Panc1 (cell line): ENCODE measurements around the gene PRKCZ. TPM values are rescaled to one million over a fixed set of nuclear protein-coding genes. Genes with fewer than 3 reads are reported as not detected.

ENCODE experiments used
- ATAC-seq: fragments of 200-7000 bp; cut with Tn5 transposase; 2 replicates; pipeline ENCODE4 v1.9.1; 2020; ENCODE audit warnings: mild to moderate bottlenecking, moderate library complexity
- BruUV-seq: library from RNA; stranded (reverse); fragments of 400-500 nt; replicated peaks from 2 replicates; lab custom pipeline; 2021; lab: Mats Ljungman, UMichigan
- CTCF ChIA-PET: fragments of 300-600 bp; sonication (Branson Sonifier 250); formaldehyde crosslinking; loops from one replicate; lab custom pipeline; 2022; ENCODE audit warnings: antibody characterized with exemption; lab: Charles Lee
- POLR2A ChIA-PET: fragments of 300-600 bp; sonication (Branson Sonifier 250); formaldehyde crosslinking; loops from one replicate; lab custom pipeline; 2022; ENCODE audit warnings: antibody characterized with exemption; lab: Charles Lee
- DNase-seq: peaks from one replicate; pipeline ENCODE4 v3.0.0-alpha.2; 2010; ENCODE audit warnings: low read depth, low spot score
- H3K27ac ChIP-seq: 2 replicates; pipeline ENCODE4 v1.5.1; 2011; ENCODE audit warnings: mild to moderate bottlenecking, low read length, inconsistent platforms
- H3K27me3 ChIP-seq: fragments of 200-500 bp; sonication (Bioruptor generic); 2 replicates; pipeline ENCODE4 v1.6.0; 2014; ENCODE audit warnings: low read length, inconsistent platforms; ENCODE audit not compliant: control insufficient read depth, insufficient read depth
- H3K36me3 ChIP-seq: fragments of 200-500 bp; sonication (Bioruptor generic); 2 replicates; pipeline ENCODE4 v1.5.1; 2014; ENCODE audit warnings: inconsistent platforms, mild to moderate bottlenecking, low read length, moderate library complexity; ENCODE audit not compliant: control insufficient read depth, insufficient read depth
- H3K4me1 ChIP-seq: 2 replicates; pipeline ENCODE4 v1.5.1; 2011; ENCODE audit warnings: inconsistent platforms, mild to moderate bottlenecking, low read length, moderate library complexity; ENCODE audit not compliant: control insufficient read depth, insufficient read depth
- H3K4me3 ChIP-seq, 2 experiments: 2 replicates each; pipeline ENCODE4 v1.5.1; 2011 to 2012; ENCODE audit warnings: low read depth in 2 of 2, low read length in 2 of 2, mild to moderate bottlenecking in 2 of 2, inconsistent platforms in 1 of 2, moderate library complexity in 1 of 2
- H3K9me3 ChIP-seq: fragments of 200-500 bp; sonication (Bioruptor generic); 2 replicates; pipeline ENCODE4 v1.5.1; 2014; ENCODE audit warnings: low read depth, mild to moderate bottlenecking, inconsistent platforms, low read length, moderate library complexity; ENCODE audit not compliant: control insufficient read depth, insufficient read depth
- CTCF ChIP-seq: fragments of 450-650 bp; IDR thresholded peaks from 2 replicates; pipeline ENCODE4 v1.5.1; 2017; ENCODE audit warnings: mild to moderate bottlenecking
- REST ChIP-seq, 2 experiments: IDR thresholded peaks; 2 replicates each; pipeline ENCODE4 v1.6.1; 2011 to 2012; ENCODE audit warnings: low read depth in 2 of 2, control low read depth in 1 of 2, low read length in 1 of 2, mild to moderate bottlenecking in 1 of 2, moderate library complexity in 1 of 2; ENCODE audit not compliant: insufficient read depth in 1 of 2
- in situ Hi-C: cut with HindIII; loops from 2 replicates; pipeline ENCODE4 v1.10.0; 2016; ENCODE audit warnings: low sequenced_read_pairs, low pct_unique_long_range_greater_than_20kb
- intact Hi-C: fragments of 100-400 bp; cut with micrococcal nuclease; formaldehyde crosslinking; loops from one replicate; pipeline ENCODE4 v1.10.0; 2022; ENCODE audit not compliant: unreplicated experiment
- total RNA-seq: library from RNA; stranded (reverse); gene quantifications from one replicate; pipeline ENCODE4 v1.2.1, GENCODE V29; 2021; ENCODE audit not compliant: unreplicated experiment

Gene PRKCZ
- total RNA-seq, 1 experiment from 2014 or later = 26.7 TPM

- no TSS peak for BruUV-seq
Measured at GRCh38 chr1:2226525-2227345, 176.5 kb downstream of the PRKCZ start.

More at GRCh38 chr1:2226525-2227345, 176.5 kb downstream of the PRKCZ start:
- H3K27ac ChIP-seq = peak overlapping the region; percentile 68
- intact Hi-C loops (no loop called here), in situ Hi-C loops (no loop called here)
- H3K4me3 ChIP-seq = peak overlapping the region; percentile 58 to 61
- POLR2A ChIA-PET = interaction anchor here (0.6 kb wide), 1 partner anchor 27 kb away, joined by 3 read pairs; no protein-coding TSS in a partner anchor
- peak; percentile 1; the same call in 1 of the 2 replicates for ATAC-seq
- peaks cover 2% of the 10 kb centered on the region; the same call in 1 of the 2 replicates for H3K36me3 ChIP-seq
- TF ChIP-seq REST (IDR thresholded peaks at IDR 0.05; ENCODE audit: insufficient read depth in 1 of 2, low read depth in 2 of 2, low read length in 1 of 2) = no peak
- TF ChIP-seq CTCF = no peak
- no peaks in the 10 kb centered on the region for H3K9me3 ChIP-seq
- CTCF ChIA-PET = no interaction called here
- no peaks in the 10 kb centered on the region for H3K27me3 ChIP-seq
- peaks cover 6% of the 10 kb centered on the region for H3K4me1 ChIP-seq
- DNase-seq = no peak
